HepG2 (cell line): ENCODE measurements around the gene SLC16A3.

Experiments
- CEBPZ ChIP-seq: IDR thresholded peaks from 2 replicates; pipeline ENCODE4 v1.6.1; 2012; ENCODE audit warnings: low read length, improper control_type of control experiment
- CHD2 ChIP-seq: IDR thresholded peaks from 2 replicates; pipeline ENCODE4 v1.6.1; 2011; ENCODE audit warnings: low read depth, low read length, improper control_type of control experiment
- DMTF1 ChIP-seq: sonication (generic); formaldehyde crosslinking; IDR thresholded peaks from 2 replicates; pipeline ENCODE4 v1.4.0; 2020; ENCODE audit warnings: mild to moderate bottlenecking, missing genetic modification reagents
- KDM3A ChIP-seq: IDR thresholded peaks from 2 replicates; pipeline ENCODE4 v1.6.1; 2018; ENCODE audit warnings: low read depth, missing compliant biosample characterization
- MEF2D ChIP-seq: sonication (generic); formaldehyde crosslinking; IDR thresholded peaks from 2 replicates; pipeline ENCODE4 v1.5.1; 2020; ENCODE audit warnings: mild to moderate bottlenecking, missing genetic modification reagents
- MXI1 ChIP-seq: IDR thresholded peaks from 3 replicates; pipeline ENCODE4 v1.6.1; 2012; ENCODE audit warnings: low read depth, low read length, inconsistent platforms, borderline replicate concordance
- NCOA2 ChIP-seq: sonication (generic); formaldehyde crosslinking; IDR thresholded peaks from 2 replicates; pipeline ENCODE4 v1.8.0; 2022; ENCODE audit warnings: inconsistent platforms
- NFYC ChIP-seq: IDR thresholded peaks from 2 replicates; pipeline ENCODE4 v1.6.1; 2016; ENCODE audit warnings: missing genetic modification reagents, missing compliant biosample characterization
- UBTF ChIP-seq: sonication (generic); formaldehyde crosslinking; IDR thresholded peaks from 2 replicates; pipeline ENCODE4 v1.4.0; 2020; ENCODE audit warnings: mild to moderate bottlenecking, missing genetic modification reagents
- ZFP91 ChIP-seq: sonication (generic); formaldehyde crosslinking; IDR thresholded peaks from 2 replicates; pipeline ENCODE4 v1.9.0; 2022; ENCODE audit warnings: missing genetic modification reagents, mild to moderate bottlenecking, borderline replicate concordance
- ZNF121 ChIP-seq: sonication (generic); formaldehyde crosslinking; IDR thresholded peaks from 2 replicates; pipeline ENCODE4 v1.5.0; 2020; ENCODE audit warnings: mild to moderate bottlenecking, missing genetic modification reagents
- ZNF263 ChIP-seq: sonication (generic); formaldehyde crosslinking; IDR thresholded peaks from 2 replicates; pipeline ENCODE4 v1.4.0; 2020; ENCODE audit warnings: missing genetic modification reagents
- ZNF777 ChIP-seq: sonication (generic); formaldehyde crosslinking; IDR thresholded peaks from 2 replicates; pipeline ENCODE4 v1.4.0; 2020; ENCODE audit warnings: missing genetic modification reagents
- TF ChIP-seq, protein P1 (sequence below): sonication (generic); formaldehyde crosslinking; IDR thresholded peaks from 2 replicates; pipeline ENCODE4 v1.5.0; 2020; ENCODE audit warnings: mild to moderate bottlenecking, missing genetic modification reagents, moderate library complexity

GRCh38 chr17:82283208-82283749 lies 54.4 kb downstream of the SLC16A3 start:
- no peak for TF ChIP-seq ZNF777
- TF ChIP-seq MXI1, result no peak
- TF ChIP-seq NCOA2, result no peak
- TF ChIP-seq, protein P1, sequence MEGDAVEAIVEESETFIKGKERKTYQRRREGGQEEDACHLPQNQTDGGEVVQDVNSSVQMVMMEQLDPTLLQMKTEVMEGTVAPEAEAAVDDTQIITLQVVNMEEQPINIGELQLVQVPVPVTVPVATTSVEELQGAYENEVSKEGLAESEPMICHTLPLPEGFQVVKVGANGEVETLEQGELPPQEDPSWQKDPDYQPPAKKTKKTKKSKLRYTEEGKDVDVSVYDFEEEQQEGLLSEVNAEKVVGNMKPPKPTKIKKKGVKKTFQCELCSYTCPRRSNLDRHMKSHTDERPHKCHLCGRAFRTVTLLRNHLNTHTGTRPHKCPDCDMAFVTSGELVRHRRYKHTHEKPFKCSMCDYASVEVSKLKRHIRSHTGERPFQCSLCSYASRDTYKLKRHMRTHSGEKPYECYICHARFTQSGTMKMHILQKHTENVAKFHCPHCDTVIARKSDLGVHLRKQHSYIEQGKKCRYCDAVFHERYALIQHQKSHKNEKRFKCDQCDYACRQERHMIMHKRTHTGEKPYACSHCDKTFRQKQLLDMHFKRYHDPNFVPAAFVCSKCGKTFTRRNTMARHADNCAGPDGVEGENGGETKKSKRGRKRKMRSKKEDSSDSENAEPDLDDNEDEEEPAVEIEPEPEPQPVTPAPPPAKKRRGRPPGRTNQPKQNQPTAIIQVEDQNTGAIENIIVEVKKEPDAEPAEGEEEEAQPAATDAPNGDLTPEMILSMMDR (CRISPR knock-in tag), result no peak
- TF ChIP-seq UBTF (CRISPR knock-in tag), result peak; percentile 30; the same call in 1 of the 2 replicates
- no peak for TF ChIP-seq CHD2
- no peak for TF ChIP-seq DMTF1
- TF ChIP-seq ZFP91 (CRISPR knock-in tag), result peak; percentile 59; the same call in 1 of the 2 replicates
- TF ChIP-seq ZNF121 (CRISPR knock-in tag), result no peak
- no peak for TF ChIP-seq MEF2D (CRISPR knock-in tag)
- no peak for TF ChIP-seq KDM3A
- TF ChIP-seq NFYC (CRISPR knock-in tag), result no peak
- TF ChIP-seq ZNF263 (CRISPR knock-in tag), result no peak
- no peak for TF ChIP-seq CEBPZ
